ENCODE data around the gene ZNF630. TPM values are rescaled to one million over a fixed set of nuclear protein-coding genes. Genes with fewer than 3 reads are reported as not detected.
"Not testable (repeated sequence)": the region's sequence is repeated elsewhere in the genome, so short reads cannot be mapped to it uniquely, and the experiment has no call there.

The ZNF630 gene
- total and polyA plus RNA-seq, 4 donors, result 0.98 to 6.7 (median 2.0) TPM

DNA sequence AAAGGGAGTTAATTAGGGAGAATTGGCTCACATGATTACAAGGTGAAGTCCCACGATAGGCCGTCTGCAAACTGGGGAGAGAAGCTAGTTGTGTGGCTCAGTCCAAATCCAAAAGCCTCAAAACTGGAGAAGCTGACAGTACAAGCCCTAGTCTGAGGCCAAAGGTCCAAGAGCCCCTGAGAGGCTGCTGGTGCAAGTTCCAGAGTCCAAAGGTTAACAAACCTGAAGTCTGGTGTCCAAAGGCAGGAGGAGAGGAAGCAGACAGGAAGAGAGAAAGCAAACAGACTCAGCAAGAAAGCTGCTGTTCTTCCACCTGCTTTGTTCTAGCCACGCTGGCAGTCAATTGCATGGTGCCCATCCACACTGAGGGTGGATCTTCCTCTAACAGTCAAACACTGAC lies 30.0 kb upstream of the ZNF630 start:
- no peaks in the 10 kb centered on the region for H3K36me3 ChIP-seq (ENCODE audit: control insufficient read depth in 4 of 4, insufficient read depth in 4 of 4, low read length in 4 of 4)

DNA sequence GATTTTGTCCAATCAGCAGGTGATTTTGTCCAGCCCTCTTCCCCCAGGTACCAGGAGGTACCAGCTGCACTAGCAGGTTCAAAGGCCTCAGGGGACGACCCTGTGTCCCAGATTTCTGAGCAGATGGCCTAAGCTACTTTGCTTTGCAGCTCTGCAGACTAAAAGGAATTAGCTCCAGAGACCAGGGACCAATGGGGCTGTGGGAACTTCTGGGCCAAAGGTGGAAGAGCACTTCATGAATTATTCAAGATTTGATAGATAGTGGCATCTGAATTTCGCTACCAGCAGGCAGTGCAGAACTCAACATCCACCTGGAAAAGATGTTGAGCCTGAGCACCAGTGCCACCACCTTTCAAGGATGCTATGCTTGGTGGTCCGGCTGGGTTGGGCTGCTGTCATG lies 21.1 kb upstream of the ZNF630 start:
- WGBS, 2 donors, result 61 to 81% methylated on average over 3 of the region's 3 CpGs
- not testable (repeated sequence) for H3K4me3 ChIP-seq

More for the DNA sequence above, 30.0 kb upstream of the ZNF630 start:
- no peak overlapping the region for H3K27ac ChIP-seq (ENCODE audit: low read depth in 1 of 2, low read length in 1 of 2)
- no peak overlapping the region for H3K4me3 ChIP-seq
- H3K9me3 ChIP-seq (ENCODE audit: control insufficient read depth in 4 of 4, insufficient read depth in 3 of 4, low read length in 3 of 4), result peaks cover 0 to 12% (median 1%) of the 10 kb centered on the region in 4 donors
- no peak overlapping the region for H3K9ac ChIP-seq (ENCODE audit: insufficient read depth in 1 of 2, low read length in 2 of 2)
- DNase-seq (no peak), ATAC-seq (ENCODE audit: insufficient read depth, low FRiP score) (no peak)
- peaks cover 0 to 3% (median 0%) of the 10 kb centered on the region in 3 donors for H3K27me3 ChIP-seq (ENCODE audit: control insufficient read depth in 3 of 3, insufficient read depth in 3 of 3, low read length in 2 of 3)
- TF ChIP-seq CTCF (IDR thresholded peaks at IDR 0.05; ENCODE audit: control extremely low read depth, extremely low read depth), result no peak
- WGBS, 2 donors, result 83 to 91% methylated on average over 3 of the region's 3 CpGs
- H3K4me1 ChIP-seq (ENCODE audit: control insufficient read depth in 5 of 5, insufficient read depth in 5 of 5, low read length in 5 of 5), result no peaks in the 10 kb centered on the region

DNA sequence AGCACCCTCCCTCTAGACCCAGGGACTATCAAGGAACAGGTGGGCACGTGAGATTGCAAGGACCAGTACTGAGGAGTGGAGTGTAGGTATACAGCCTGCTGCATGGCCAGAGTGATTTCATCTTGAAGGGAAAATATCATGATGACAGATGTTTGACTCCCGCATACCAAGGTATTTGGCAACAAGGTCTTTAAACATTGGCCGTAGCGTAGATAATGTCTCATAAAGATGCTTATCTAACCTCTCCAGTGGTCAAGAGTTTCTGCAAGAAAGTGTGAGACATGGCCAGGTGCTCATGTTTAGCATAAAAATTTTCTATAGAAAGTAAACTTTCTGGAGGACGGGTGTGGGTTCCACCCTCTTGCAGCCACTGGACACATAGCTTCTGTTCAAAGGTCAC lies 18.7 kb upstream of the ZNF630 start:
- no peak overlapping the region for H3K27ac ChIP-seq (ENCODE audit: low read depth in 1 of 2, low read length in 1 of 2)
- H3K4me3 ChIP-seq, result no peak overlapping the region
- whole genome bisulfite sequencing, 2 donors, result 64 to 72% methylated on average over 5 of the region's 5 CpGs
- H3K27me3 ChIP-seq (ENCODE audit: control insufficient read depth in 3 of 3, insufficient read depth in 3 of 3, low read length in 2 of 3), result no peaks in the 10 kb centered on the region
- H3K36me3 ChIP-seq (ENCODE audit: control insufficient read depth in 4 of 4, insufficient read depth in 4 of 4, low read length in 4 of 4), result no peaks in the 10 kb centered on the region
- no peaks in the 10 kb centered on the region for H3K4me1 ChIP-seq (ENCODE audit: control insufficient read depth in 5 of 5, insufficient read depth in 5 of 5, low read length in 5 of 5)
- ATAC-seq (ENCODE audit: insufficient read depth, low FRiP score), result no peak
- H3K9me3 ChIP-seq (ENCODE audit: control insufficient read depth in 4 of 4, insufficient read depth in 3 of 4, low read length in 3 of 4), result peaks cover 0 to 3% (median 0%) of the 10 kb centered on the region in 4 donors
- H3K9ac ChIP-seq (ENCODE audit: insufficient read depth in 1 of 2, low read length in 2 of 2), result no peak overlapping the region
- no peak for TF ChIP-seq CTCF (IDR thresholded peaks at IDR 0.05; ENCODE audit: control extremely low read depth, extremely low read depth)
- no peak for DNase-seq

More for the DNA sequence above, 21.1 kb upstream of the ZNF630 start:
- not testable (repeated sequence) for H3K4me1 ChIP-seq (ENCODE audit: control insufficient read depth in 5 of 5, insufficient read depth in 5 of 5, low read length in 5 of 5); DNase-seq; H3K27ac ChIP-seq (ENCODE audit: low read depth in 1 of 2, low read length in 1 of 2); H3K27me3 ChIP-seq (ENCODE audit: control insufficient read depth in 3 of 3, insufficient read depth in 3 of 3, low read length in 2 of 3); H3K9ac ChIP-seq (ENCODE audit: insufficient read depth in 1 of 2, low read length in 2 of 2); H3K9me3 ChIP-seq (ENCODE audit: control insufficient read depth in 4 of 4, insufficient read depth in 3 of 4, low read length in 3 of 4); ATAC-seq (ENCODE audit: insufficient read depth, low FRiP score); H3K36me3 ChIP-seq (ENCODE audit: control insufficient read depth in 4 of 4, insufficient read depth in 4 of 4, low read length in 4 of 4)

- Histone ChIP-seq H3K9me3 (ENCODE audit: control insufficient read depth in 4 of 4, insufficient read depth in 3 of 4, low read length in 3 of 4) (peaks cover 0 to 3% (median 0%) of the 10 kb centered on the region in 4 donors), H3K36me3 (ENCODE audit: control insufficient read depth in 4 of 4, insufficient read depth in 4 of 4, low read length in 4 of 4) (no peaks in the 10 kb centered on the region), H3K4me3 (no peak overlapping the region), H3K9ac (ENCODE audit: insufficient read depth in 1 of 2, low read length in 2 of 2) (no peak overlapping the region), H3K27ac (ENCODE audit: low read depth in 1 of 2, low read length in 1 of 2) (no peak overlapping the region), H3K4me1 (ENCODE audit: control insufficient read depth in 5 of 5, insufficient read depth in 5 of 5, low read length in 5 of 5) (no peaks in the 10 kb centered on the region), H3K27me3 (ENCODE audit: control insufficient read depth in 3 of 3, insufficient read depth in 3 of 3, low read length in 2 of 3) (no peaks in the 10 kb centered on the region)
- ATAC-seq (ENCODE audit: insufficient read depth, low FRiP score) (no peak), DNase-seq (no peak)
- no peak for TF ChIP-seq CTCF (IDR thresholded peaks at IDR 0.05; ENCODE audit: control extremely low read depth, extremely low read depth)
These were observed 14.6 kb upstream of the ZNF630 start for GRCh38 chrX:48086082-48086481.
